K562 (cell line): ENCODE data around the gene CPED1. TPM values are rescaled to one million over a fixed set of nuclear protein-coding genes. Genes with fewer than 3 reads are reported as not detected.

ENCODE experiments used
- ATAC-seq: fragments of 200-7000 bp; cut with Tn5 transposase; 3 replicates; pipeline ENCODE4 v1.9.1; 2020; ENCODE audit warnings: moderate library complexity
- BruUV-seq: library from RNA; stranded (reverse); fragments of 400-500 nt; replicated peaks from 2 replicates; lab custom pipeline; 2021; lab: Mats Ljungman, UMichigan
- CTCF ChIA-PET: fragments of 300-600 bp; formaldehyde crosslinking; extraction: SDS; loops from one replicate; lab custom pipeline; 2021; ENCODE audit warnings: low intra/inter-chr PET ratio; lab: Yijun Ruan, JAX
- POLR2A ChIA-PET: fragments of 300-600, 350-650 bp; sonication (Branson Sonifier 250); formaldehyde crosslinking; extraction: SDS; loops from one replicate; lab custom pipeline; 2021; ENCODE audit warnings: antibody characterized with exemption, inconsistent platforms; lab: Yijun Ruan, JAX
- DNase-seq, 4 experiments: peaks; one replicate each; pipeline versions ENCODE4 v3.0.0 to v3.0.0-alpha.2; 2011 to 2018; ENCODE audit warnings: low spot score in 3 of 4, mixed read lengths in 3 of 4; ENCODE audit errors: extremely low read depth in 1 of 4
- FAIRE-seq: peaks from 2 replicates; lab custom pipeline; 2011; peaks lifted over from hg19 to GRCh38; lab: Jason Lieb, UNC
- H2AFZ ChIP-seq: 2 replicates; pipeline ENCODE4 v1.6.0; 2011; ENCODE audit warnings: low read depth, low read length, control low read depth, inconsistent platforms
- H3K27ac ChIP-seq: fragments of 200-600 bp; 3 replicates; pipeline ENCODE4 v1.8.0; 2011; ENCODE audit warnings: low read depth, mild to moderate bottlenecking, control low read depth, inconsistent platforms, low read length, moderate library complexity, mixed read lengths; ENCODE audit errors: extremely low read depth
- H3K27me3 ChIP-seq, 2 experiments: fragments of 300-600 bp in 1 of 2; 2 replicates in 1 of 2; 3 replicates in 1 of 2; pipeline versions ENCODE4 v1.6.0 to v1.8.0; 2011; ENCODE audit warnings: inconsistent platforms in 2 of 2, low read length in 2 of 2, mild to moderate bottlenecking in 1 of 2, mixed read lengths in 1 of 2, moderate library complexity in 1 of 2; ENCODE audit not compliant: control insufficient read depth in 2 of 2, insufficient read depth in 2 of 2
- H3K36me3 ChIP-seq: fragments of 300-600 bp; 3 replicates; pipeline ENCODE4 v1.8.0; 2011; ENCODE audit warnings: mild to moderate bottlenecking, low read length, inconsistent platforms; ENCODE audit not compliant: control insufficient read depth, insufficient read depth
- H3K4me1 ChIP-seq, 2 experiments: fragments of 200-600 bp in 1 of 2; replicated peaks in 1 of 2; 2 replicates in 1 of 2; 3 replicates in 1 of 2; pipeline versions ENCODE4 v1.5.1 to v1.8.0; 2011; ENCODE audit warnings: inconsistent platforms in 2 of 2, low read length in 2 of 2, mild to moderate bottlenecking in 1 of 2, mixed read lengths in 1 of 2, moderate library complexity in 1 of 2; ENCODE audit not compliant: control insufficient read depth in 2 of 2, insufficient read depth in 2 of 2
- H3K4me2 ChIP-seq: 2 replicates; pipeline ENCODE4 v1.6.1; 2011; ENCODE audit warnings: low read length, control low read depth, inconsistent platforms, mixed read lengths; ENCODE audit not compliant: insufficient read depth
- H3K4me3 ChIP-seq: fragments of 200-600 bp; sonication (generic), shearing (Covaris generic); 2 replicates; pipeline ENCODE4 v1.5.1; 2016; ENCODE audit warnings: control low read depth, inconsistent platforms
- H3K79me2 ChIP-seq: fragments of 200-600 bp; 3 replicates; pipeline ENCODE4 v1.8.0; 2011; ENCODE audit warnings: low read length, inconsistent platforms; ENCODE audit not compliant: control insufficient read depth, insufficient read depth
- H3K9ac ChIP-seq, 2 experiments: 2 replicates each; pipeline versions ENCODE4 v1.6.0 to v1.6.1; 2011; ENCODE audit warnings: low read depth in 2 of 2, low read length in 2 of 2, control low read depth in 1 of 2, inconsistent platforms in 1 of 2, mild to moderate bottlenecking in 1 of 2, mixed read lengths in 1 of 2; ENCODE audit not compliant: insufficient read depth in 1 of 2
- H3K9me1 ChIP-seq: one replicate; pipeline ENCODE4 v1.6.0; 2011; ENCODE audit warnings: inconsistent platforms, mild to moderate bottlenecking, low read length, moderate library complexity; ENCODE audit not compliant: control insufficient read depth, insufficient read depth
- H3K9me3 ChIP-seq: replicated peaks from 2 replicates; pipeline ENCODE4 v1.5.1; 2011; ENCODE audit warnings: low read depth, low read length, inconsistent platforms; ENCODE audit not compliant: control insufficient read depth, insufficient read depth
- H4K20me1 ChIP-seq: replicated peaks from 2 replicates; pipeline ENCODE4 v1.6.1; 2011; ENCODE audit warnings: low read length, inconsistent platforms, mixed read lengths; ENCODE audit not compliant: control insufficient read depth, insufficient read depth
- ARNT ChIP-seq, 2 experiments: fragments of 450-650 bp; IDR thresholded peaks; 2 replicates each; pipeline ENCODE4 v1.6.1; 2016; ENCODE audit warnings: mild to moderate bottlenecking in 1 of 2
- DNMT1 ChIP-seq: fragments of 450-650 bp; IDR thresholded peaks from 2 replicates; pipeline ENCODE4 v1.6.1; 2016; ENCODE audit warnings: antibody characterized with exemption, mild to moderate bottlenecking
- GTF2A2 ChIP-seq: IDR thresholded peaks from 2 replicates; pipeline ENCODE4 v1.6.1; 2016; ENCODE audit warnings: mild to moderate bottlenecking, missing genetic modification characterization, missing compliant biosample characterization
- KDM1A ChIP-seq, 2 experiments: fragments of 450-650 bp; IDR thresholded peaks; 2 replicates each; pipeline ENCODE4 v1.6.1; 2016; ENCODE audit warnings: mild to moderate bottlenecking in 2 of 2
- MAFF ChIP-seq: IDR thresholded peaks from 2 replicates; pipeline ENCODE4 v1.6.1; 2012; ENCODE audit warnings: low read length, improper control_type of control experiment
- POLR2A ChIP-seq: fragments of 450-650 bp; conservative IDR thresholded peaks from 2 replicates; pipeline ENCODE4 v1.6.1; 2016
- RAD21 ChIP-seq, 2 experiments: fragments of 250-450 bp in 1 of 2; fragments of 450-650 bp in 1 of 2; sonication (Bioruptor Pico) in 1 of 2; formaldehyde crosslinking in 1 of 2; IDR thresholded peaks in 1 of 2; conservative IDR thresholded peaks in 1 of 2; 2 replicates each; pipeline versions ENCODE4 v1.4.0 to v1.8.0; 2020 to 2022; ENCODE audit warnings: mild to moderate bottlenecking in 2 of 2, moderate library complexity in 1 of 2
- SIRT6 ChIP-seq: IDR thresholded peaks from one replicate; pipeline ENCODE4 v1.6.1; 2012; ENCODE audit warnings: low read depth, mild to moderate bottlenecking, control low read depth, inconsistent platforms, low read length, moderate library complexity
- TEAD1 ChIP-seq, 2 experiments: fragments of 450-650 bp in 1 of 2; sonication (generic) in 1 of 2; formaldehyde crosslinking; IDR thresholded peaks; 2 replicates each; pipeline versions ENCODE4 v1.4.0 to v1.8.0; 2020 to 2022; ENCODE audit warnings: mild to moderate bottlenecking in 2 of 2, missing genetic modification reagents in 1 of 2
- TRIM24 ChIP-seq, 2 experiments: fragments of 450-650 bp; IDR thresholded peaks; 2 replicates each; pipeline ENCODE4 v1.6.1; 2016
- ZBTB2 ChIP-seq: fragments of 450-650 bp; IDR thresholded peaks from 2 replicates; pipeline ENCODE4 v1.6.1; 2016; ENCODE audit warnings: antibody characterized with exemption
- ZNF324 ChIP-seq: fragments of 250-450 bp; sonication (Bioruptor Pico); IDR thresholded peaks from 2 replicates; pipeline ENCODE4 v1.4.0; 2020; ENCODE audit warnings: mild to moderate bottlenecking
- WGBS: fragments of 100-300 bp; shearing (Covaris generic); methylation state at CpG from one replicate; pipeline ENCODE4 v1.1.6; 2016; ENCODE audit warnings: low coverage, mixed read lengths; ENCODE audit not compliant: insufficient coverage; ENCODE audit errors: missing lambda C conversion rate; 5-methylcytosine and 5-hydroxymethylcytosine counted together
- in situ Hi-C: fragments of 300-500 bp; cut with MboI; formaldehyde crosslinking; loops from 4 replicates; pipeline ENCODE4 v1.15.0; 2018; ENCODE audit warnings: inconsistent platforms, mixed read lengths
- intact Hi-C: fragments of 100-400 bp; cut with micrococcal nuclease; formaldehyde crosslinking; loops from 2 replicates; pipeline ENCODE4 v1.14.2; 2022
- polyA plus RNA-seq, 8 experiments: library from polyadenylated mRNA; depleted of rRNA in 4 of 8; stranded (reverse) in 5 of 8; unstranded in 3 of 8; fragments of >200 nt; fragmentation: Nextera tagmentation in 2 of 8; fragmentation: Illumina TruSeq in 1 of 8; extraction: Ambion mirVana in 2 of 8; extraction: Trizol in 1 of 8; gene quantifications; 2 replicates each; pipeline versions ENCODE4 v1.2.1 to v1.2.3, GENCODE V29; 2011 to 2014; ENCODE audit warnings: inconsistent platforms in 1 of 8, missing spikeins in 1 of 8
- total RNA-seq, 7 experiments: library from RNA; depleted of rRNA in 6 of 7; stranded (reverse); fragments of >200 nt in 6 of 7; fragmentation: Illumina TruSeq in 2 of 7; extraction: Trizol in 2 of 7; gene quantifications; 2 replicates each; pipeline versions ENCODE4 v1.2.1 to v1.2.3, GENCODE V29; 2011 to 2021; ENCODE audit warnings: low replicate concordance in 1 of 7
- TF ChIP-seq, protein P1 (sequence below): fragments of 450-650 bp; IDR thresholded peaks from 2 replicates; pipeline ENCODE4 v1.6.1; 2016; ENCODE audit warnings: low read depth, mild to moderate bottlenecking, moderate library complexity
- TF ChIP-seq, protein P2 (sequence below): sonication (generic); formaldehyde crosslinking; IDR thresholded peaks from 2 replicates; pipeline ENCODE4 v1.9.0; 2022; ENCODE audit warnings: mild to moderate bottlenecking, missing genetic modification reagents
- TF ChIP-seq, protein P3 (sequence below): fragments of 450-650 bp; formaldehyde crosslinking; conservative IDR thresholded peaks from 2 replicates; pipeline ENCODE4 v1.4.0; 2022; ENCODE audit warnings: mild to moderate bottlenecking, missing genetic modification characterization
- TF ChIP-seq, protein P4 (sequence below): IDR thresholded peaks from 2 replicates; pipeline ENCODE4 v1.6.1; 2011; ENCODE audit not compliant: insufficient read length; ENCODE audit errors: extremely low read depth

CPED1 gene
- total and polyA plus RNA-seq, 9 of the 15 experiments (the other 6 are each of a cell fraction or from before 2014, with no cell fraction given), result 195 to 393 (median 290) TPM

GRCh38 chr7:120994512-120995410 lies 6.2 kb downstream of the CPED1 start:
- FAIRE-seq (no peak), ATAC-seq (peak; percentile 3)
- TF ChIP-seq RAD21 (CRISPR knock-in tag; conservative IDR thresholded peaks at IDR 0.05 in 1 of 2, IDR thresholded peaks at IDR 0.05 in 1 of 2) (no peak), TRIM24 (IDR thresholded peaks at IDR 0.05) (peak in 1 of 2 experiments; percentile 18; a peak in 1 of 4 replicates), TEAD1 (CRISPR knock-in tag; IDR thresholded peaks at IDR 0.05) (0 out of 4 replicates have a peak, but pooled peaks of 1 of the 2 experiments have one; percentile 25), POLR2A (0 out of 2 replicates have a peak, but pooled peaks have one; percentile 3), SIRT6 (no peak), GTF2A2 (tag) (no peak), DNMT1 (0 out of 2 replicates have a peak, but pooled peaks have one; percentile 37), ZBTB2 (0 out of 2 replicates have a peak, but pooled peaks have one; percentile 12), MAFF (no peak), KDM1A (IDR thresholded peaks at IDR 0.05) (0 out of 4 replicates have a peak, but pooled peaks of 1 of the 2 experiments have one; percentile 9), ARNT (IDR thresholded peaks at IDR 0.05) (peak; percentile 44 to 47; a peak in 2 of 4 replicates), ZNF324 (0 out of 2 replicates have a peak, but pooled peaks have one; percentile 43)
- TF ChIP-seq, protein P1, sequence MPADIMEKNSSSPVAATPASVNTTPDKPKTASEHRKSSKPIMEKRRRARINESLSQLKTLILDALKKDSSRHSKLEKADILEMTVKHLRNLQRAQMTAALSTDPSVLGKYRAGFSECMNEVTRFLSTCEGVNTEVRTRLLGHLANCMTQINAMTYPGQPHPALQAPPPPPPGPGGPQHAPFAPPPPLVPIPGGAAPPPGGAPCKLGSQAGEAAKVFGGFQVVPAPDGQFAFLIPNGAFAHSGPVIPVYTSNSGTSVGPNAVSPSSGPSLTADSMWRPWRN, result peak; percentile 15; the same call in 1 of the 2 replicates
- TF ChIP-seq, protein P2, sequence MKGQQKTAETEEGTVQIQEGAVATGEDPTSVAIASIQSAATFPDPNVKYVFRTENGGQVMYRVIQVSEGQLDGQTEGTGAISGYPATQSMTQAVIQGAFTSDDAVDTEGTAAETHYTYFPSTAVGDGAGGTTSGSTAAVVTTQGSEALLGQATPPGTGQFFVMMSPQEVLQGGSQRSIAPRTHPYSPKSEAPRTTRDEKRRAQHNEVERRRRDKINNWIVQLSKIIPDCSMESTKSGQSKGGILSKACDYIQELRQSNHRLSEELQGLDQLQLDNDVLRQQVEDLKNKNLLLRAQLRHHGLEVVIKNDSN, result no peak
- TF ChIP-seq, protein P3, sequence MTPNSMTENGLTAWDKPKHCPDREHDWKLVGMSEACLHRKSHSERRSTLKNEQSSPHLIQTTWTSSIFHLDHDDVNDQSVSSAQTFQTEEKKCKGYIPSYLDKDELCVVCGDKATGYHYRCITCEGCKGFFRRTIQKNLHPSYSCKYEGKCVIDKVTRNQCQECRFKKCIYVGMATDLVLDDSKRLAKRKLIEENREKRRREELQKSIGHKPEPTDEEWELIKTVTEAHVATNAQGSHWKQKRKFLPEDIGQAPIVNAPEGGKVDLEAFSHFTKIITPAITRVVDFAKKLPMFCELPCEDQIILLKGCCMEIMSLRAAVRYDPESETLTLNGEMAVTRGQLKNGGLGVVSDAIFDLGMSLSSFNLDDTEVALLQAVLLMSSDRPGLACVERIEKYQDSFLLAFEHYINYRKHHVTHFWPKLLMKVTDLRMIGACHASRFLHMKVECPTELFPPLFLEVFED (CRISPR knock-in tag), result 0 out of 2 replicates have a peak, but pooled peaks have one; percentile 41
- TF ChIP-seq, protein P4, sequence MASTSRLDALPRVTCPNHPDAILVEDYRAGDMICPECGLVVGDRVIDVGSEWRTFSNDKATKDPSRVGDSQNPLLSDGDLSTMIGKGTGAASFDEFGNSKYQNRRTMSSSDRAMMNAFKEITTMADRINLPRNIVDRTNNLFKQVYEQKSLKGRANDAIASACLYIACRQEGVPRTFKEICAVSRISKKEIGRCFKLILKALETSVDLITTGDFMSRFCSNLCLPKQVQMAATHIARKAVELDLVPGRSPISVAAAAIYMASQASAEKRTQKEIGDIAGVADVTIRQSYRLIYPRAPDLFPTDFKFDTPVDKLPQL, result no peak

More at GRCh38 chr7:120994512-120995410, 6.2 kb downstream of the CPED1 start:
- Histone ChIP-seq H3K27ac (peak overlapping the region; percentile 78), H2AFZ (no peak overlapping the region), H3K79me2 (peaks cover 100% of the 10 kb centered on the region), H3K9me1 (no peaks in the 10 kb centered on the region), H4K20me1 (no peaks in the 10 kb centered on the region), H3K27me3 (no peaks in the 10 kb centered on the region), H3K9me3 (no peaks in the 10 kb centered on the region), H3K4me2 (peak overlapping the region; percentile 89), H3K4me1 (peaks cover 10 to 31% of the 10 kb centered on the region in 2 experiments), H3K9ac (peak overlapping the region in 1 of 2 experiments; percentile 87; a peak in 3 of 4 replicates), H3K4me3 (peak overlapping the region; percentile 63), H3K36me3 (peaks cover 82% of the 10 kb centered on the region)
- intact Hi-C loops (loop anchor here (1.0 to 5.0 kb wide), 4 partner anchors 44 to 1087 kb away; no protein-coding TSS in a partner anchor), in situ Hi-C loops (loop anchor here (5.0 kb wide), 1 partner anchor 83 kb away; no protein-coding TSS in a partner anchor)
- WGBS, result 5% methylated on average over 5 of the region's 5 CpGs
- CTCF ChIA-PET, result interaction anchor here (1.2 to 8.5 kb wide), 3 partner anchors 13 to 86 kb away, joined by 3 to 129 read pairs (median 3); no protein-coding TSS in a partner anchor
- DNase-seq, result no peak
- BruUV-seq, result no TSS peak
- POLR2A ChIA-PET, result interaction anchor here (0.6 to 2.4 kb wide), 6 partner anchors 15 to 87 kb away, joined by 3 to 12 read pairs (median 4); no protein-coding TSS in a partner anchor
